ENCODE measurements around the gene RAB25.

The RAB25 gene

GRCh38 chr1:156078728-156079127 lies 17.8 kb downstream of the RAB25 start:
- no peak for DNase-seq (ENCODE audit: extremely low read depth in 1 of 2, low read depth in 1 of 2)

DNA sequence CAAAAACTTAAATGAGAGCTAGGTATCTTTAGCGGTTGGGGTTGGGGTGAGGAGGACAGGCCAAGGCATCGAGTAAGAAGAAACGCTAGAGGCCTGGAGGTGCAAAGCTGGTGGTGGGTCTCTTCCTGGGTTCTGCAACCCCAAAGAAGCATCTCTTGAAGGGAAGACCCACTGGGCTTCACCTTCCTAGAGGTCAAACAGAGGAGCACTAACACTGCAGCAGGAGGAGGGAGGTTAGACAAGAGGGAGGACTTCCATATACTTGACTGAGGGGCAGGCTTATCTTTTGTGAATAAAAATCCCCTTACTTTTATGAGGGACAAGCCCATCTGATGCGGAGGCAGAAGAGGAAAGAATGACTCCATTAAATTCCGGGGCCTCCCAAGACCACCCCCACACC lies 18.8 kb downstream of the RAB25 start:
- DNase-seq (ENCODE audit: extremely low read depth in 1 of 2, low read depth in 1 of 2), result no peak

- no peak for DNase-seq (ENCODE audit: extremely low read depth in 1 of 2, low read depth in 1 of 2)
These were observed 19.4 kb downstream of the RAB25 start for GRCh38 chr1:156080241-156080862.

GRCh38 chr1:156080863-156081179 lies 19.9 kb downstream of the RAB25 start:
- DNase-seq (ENCODE audit: extremely low read depth in 1 of 2, low read depth in 1 of 2), result no peak

DNA sequence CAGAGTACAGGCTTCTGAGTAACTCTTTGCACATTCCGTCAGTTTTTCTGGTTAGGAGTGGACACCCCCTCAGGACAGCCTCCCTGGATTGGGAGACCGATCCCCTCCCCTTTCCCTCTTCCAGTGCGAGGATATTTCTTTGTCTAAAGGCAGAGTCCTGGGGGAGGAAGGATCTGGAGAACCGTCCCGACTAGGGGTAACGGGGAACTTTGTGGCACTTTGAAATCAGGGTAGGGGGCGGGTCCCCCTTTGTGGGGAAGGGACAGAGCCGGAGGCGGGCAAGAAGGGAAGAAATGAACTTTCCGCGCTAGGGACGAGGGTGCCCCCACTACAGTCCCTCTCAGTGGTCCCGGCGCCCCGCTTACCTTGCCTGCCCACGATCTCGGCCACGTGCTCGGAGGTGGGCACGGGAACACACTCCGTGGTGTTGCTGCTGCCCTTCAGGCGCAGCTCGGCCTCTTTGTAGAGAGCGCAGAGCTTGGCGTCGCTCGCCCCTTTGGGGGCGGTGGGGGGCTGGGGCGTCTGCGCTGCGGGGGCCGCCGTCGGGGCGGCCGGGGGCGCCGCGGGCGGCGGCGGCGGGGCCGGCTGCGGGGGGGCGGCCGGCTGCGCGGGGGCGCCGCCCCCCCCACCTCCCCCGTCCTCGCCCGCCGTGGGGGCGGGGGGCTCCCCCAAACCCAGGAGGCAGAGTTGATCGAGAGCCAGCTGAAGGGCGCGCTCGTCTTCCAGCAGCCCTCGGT lies 20.4 kb downstream of the RAB25 start:
- no peak for DNase-seq (ENCODE audit: extremely low read depth in 1 of 2, low read depth in 1 of 2)

DNA sequence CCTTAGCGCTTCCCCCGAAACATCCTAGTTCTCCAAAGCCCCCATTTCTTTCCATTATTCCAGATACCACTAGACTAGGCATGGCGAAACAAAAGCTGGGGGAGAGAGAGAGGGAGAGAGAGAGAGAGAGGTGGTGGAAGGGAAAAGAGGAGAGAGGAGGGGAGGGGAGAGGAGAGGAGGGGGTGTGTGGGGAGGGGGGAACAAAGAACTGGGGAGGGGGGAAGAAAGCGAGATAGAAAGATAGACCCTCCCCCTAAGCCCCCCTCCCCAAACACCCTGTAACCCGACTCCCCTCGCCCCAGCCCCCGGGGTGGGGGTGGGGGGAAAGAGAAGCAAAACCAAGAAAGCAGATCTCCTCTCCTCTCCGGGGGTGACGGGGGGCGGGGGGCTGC lies 21.0 kb downstream of the RAB25 start:
- DNase-seq (ENCODE audit: extremely low read depth in 1 of 2, low read depth in 1 of 2), result no peak

- peak in 1 of 2 donors; percentile 41 for DNase-seq (ENCODE audit: extremely low read depth in 1 of 2, low read depth in 1 of 2)
These were observed 21.5 kb downstream of the RAB25 start, which contains the start of gene MEX3A for GRCh38 chr1:156082309-156083091. MEX3A (minus strand) TSS chr1:156082465; CDS start chr1:156081998, 467 bp downstream.

- no peak for DNase-seq (ENCODE audit: extremely low read depth in 1 of 2, low read depth in 1 of 2)
These were observed 23.1 kb downstream of the RAB25 start for GRCh38 chr1:156083800-156084790.

- no peak for DNase-seq (ENCODE audit: extremely low read depth in 1 of 2, low read depth in 1 of 2)
These were observed 25.3 kb downstream of the RAB25 start for GRCh38 chr1:156086256-156086662.

DNA sequence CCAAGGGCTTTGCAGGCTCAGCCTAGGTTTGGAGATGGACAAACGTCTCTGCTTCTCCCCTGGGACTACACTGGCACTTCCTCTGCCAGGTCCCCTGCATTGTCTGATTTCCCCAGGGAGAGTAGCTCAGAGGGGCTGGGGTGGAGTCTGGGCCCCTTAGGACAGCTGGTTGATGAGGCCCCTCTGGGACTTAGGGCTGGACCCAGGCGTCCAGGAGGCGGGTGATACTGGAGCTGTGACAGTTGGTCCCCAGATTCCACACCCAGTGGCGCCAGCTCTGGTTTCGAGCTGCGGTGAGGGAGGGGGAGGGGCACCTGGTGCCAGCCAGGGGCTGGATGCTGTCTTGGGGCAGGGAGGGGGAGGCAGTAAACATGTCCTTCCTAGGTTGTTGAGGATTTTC lies 28.7 kb downstream of the RAB25 start:
- no peak for DNase-seq (ENCODE audit: extremely low read depth in 1 of 2, low read depth in 1 of 2)

GRCh38 chr1:156090138-156090839 lies 29.3 kb downstream of the RAB25 start:
- DNase-seq (ENCODE audit: extremely low read depth in 1 of 2, low read depth in 1 of 2), result no peak

DNA sequence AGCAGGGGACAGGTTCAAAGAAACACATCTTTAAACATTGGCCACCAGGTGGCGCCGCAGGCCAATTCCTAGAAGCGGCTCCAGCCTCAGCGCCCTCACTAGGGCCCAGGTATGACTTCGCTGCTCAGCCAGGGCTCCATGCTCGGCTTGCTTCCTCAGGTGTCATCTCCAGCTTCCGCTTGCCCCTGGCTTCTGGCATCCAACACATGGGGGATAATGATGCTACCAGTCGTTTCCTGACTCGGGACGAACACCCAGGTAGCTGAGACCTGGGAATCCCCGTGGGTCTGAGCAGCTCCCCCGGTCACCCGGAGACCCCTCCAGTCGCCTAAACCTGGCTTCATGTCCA lies 29.9 kb downstream of the RAB25 start:
- peak; percentile 74 to 90 for DNase-seq (ENCODE audit: extremely low read depth in 1 of 2, low read depth in 1 of 2)

- DNase-seq (ENCODE audit: extremely low read depth in 1 of 2, low read depth in 1 of 2), result no peak
These were observed 30.6 kb downstream of the RAB25 start for GRCh38 chr1:156091610-156092009.

DNA sequence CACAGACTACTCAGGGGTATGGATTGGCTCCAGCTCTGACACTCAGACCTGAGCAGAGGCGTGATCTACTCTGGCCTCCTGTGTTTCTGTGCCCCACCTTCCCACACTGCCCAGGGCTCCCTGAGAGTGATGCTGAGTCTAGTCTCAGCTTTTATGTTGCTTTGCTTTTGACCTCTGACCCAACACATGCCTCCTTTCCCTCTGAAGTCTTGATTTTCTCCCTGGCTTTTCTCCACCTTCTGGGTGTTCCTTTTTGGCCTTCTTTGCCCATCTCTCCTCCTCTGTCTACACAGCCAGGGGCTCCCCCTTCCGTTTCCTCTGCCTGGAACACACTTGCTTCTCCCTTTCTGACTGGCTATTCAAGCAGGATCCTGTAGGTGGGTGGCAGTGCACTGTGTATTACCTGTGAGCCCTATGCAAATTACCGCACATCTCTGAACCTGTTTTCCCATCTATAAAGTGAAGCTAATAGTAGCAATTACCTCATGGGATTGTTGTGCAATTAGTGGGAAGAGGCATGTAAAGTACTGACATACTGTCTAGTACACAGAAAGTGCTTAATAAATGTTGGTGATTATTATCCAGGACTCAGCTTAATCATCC lies 35.0 kb downstream of the RAB25 start:
- no peak for DNase-seq (ENCODE audit: extremely low read depth in 1 of 2, low read depth in 1 of 2)

GRCh38 chr1:156096640-156097391 lies 35.9 kb downstream of the RAB25 start:
- DNase-seq (ENCODE audit: extremely low read depth in 1 of 2, low read depth in 1 of 2), result peak; percentile 72 to 91

DNA sequence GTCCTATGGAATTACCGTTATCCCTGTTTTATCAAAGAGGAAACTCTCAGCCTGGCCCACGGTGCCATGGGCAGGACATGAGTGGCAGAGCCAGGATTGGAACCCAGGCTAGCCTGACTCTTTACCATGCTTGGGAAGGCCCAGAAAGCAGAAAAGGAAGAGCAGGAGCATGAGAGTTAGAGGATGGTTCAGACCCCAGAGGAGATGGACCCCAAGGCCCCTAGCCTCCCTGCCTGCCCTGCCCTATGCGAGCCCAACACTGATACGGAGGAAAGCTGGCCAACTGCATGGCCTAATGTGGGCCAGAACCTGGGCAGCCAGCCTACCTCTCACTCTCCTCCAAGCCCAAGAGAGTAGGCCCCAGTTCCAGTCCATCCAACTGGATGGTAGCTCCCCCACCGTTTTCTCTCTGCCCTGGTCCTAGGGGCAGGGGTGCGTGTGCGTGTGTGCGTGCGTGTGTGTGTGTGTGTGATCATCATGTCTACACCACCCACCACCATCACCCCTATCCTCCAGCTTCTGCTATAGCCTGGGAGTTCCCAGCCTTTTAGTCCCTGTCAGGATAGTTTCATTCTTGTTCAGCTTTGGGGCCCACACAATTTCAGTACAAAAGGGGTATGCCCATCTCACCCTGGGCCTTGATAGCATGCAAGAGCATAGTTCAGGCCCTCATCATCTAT lies 36.7 kb downstream of the RAB25 start:
- DNase-seq (ENCODE audit: extremely low read depth in 1 of 2, low read depth in 1 of 2), result no peak

DNA sequence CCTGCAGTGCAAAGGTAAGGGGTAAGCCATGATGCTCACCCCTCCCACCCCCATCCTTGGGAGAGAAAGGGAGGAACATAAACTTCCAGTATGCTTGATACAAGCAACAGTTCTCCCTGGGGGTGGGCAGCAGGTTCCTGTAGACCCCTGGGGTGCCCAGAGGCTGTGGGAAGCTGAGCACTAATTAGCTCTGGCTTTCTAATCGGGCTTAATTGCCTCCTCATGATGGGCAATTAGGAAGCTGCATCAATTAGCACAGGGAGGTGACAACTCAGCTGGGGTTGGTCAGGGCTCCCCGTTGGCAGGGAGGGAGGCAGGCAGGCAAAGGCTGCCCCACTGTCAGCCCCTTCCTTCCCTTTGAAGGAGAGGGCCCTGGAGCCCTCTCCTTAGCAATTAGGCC lies 37.8 kb downstream of the RAB25 start:
- DNase-seq (ENCODE audit: extremely low read depth in 1 of 2, low read depth in 1 of 2), result no peak

- DNase-seq (ENCODE audit: extremely low read depth in 1 of 2, low read depth in 1 of 2), result no peak
These were observed 38.3 kb downstream of the RAB25 start for GRCh38 chr1:156099282-156099681.
